HEK293 (cell line): ENCODE results near the gene FOXO3.

ENCODE experiments used
- HOXC10 ChIP-seq: sonication (generic); formaldehyde crosslinking; IDR thresholded peaks from 2 replicates; pipeline ENCODE4 v1.8.1; 2023; ENCODE audit warnings: mild to moderate bottlenecking, missing genetic modification reagents
- REPIN1 ChIP-seq: fragments of 450-650 bp; formaldehyde crosslinking; IDR thresholded peaks from 2 replicates; pipeline ENCODE4 v1.5.1; 2017; ENCODE audit warnings: missing biosample characterization, missing genetic modification characterization, low read depth
- SP3 ChIP-seq: fragments of 450-650 bp; formaldehyde crosslinking; IDR thresholded peaks from 2 replicates; pipeline ENCODE4 v1.5.1; 2016; ENCODE audit warnings: missing biosample characterization, missing genetic modification characterization
- ZBTB20 ChIP-seq: fragments of 450-650 bp; formaldehyde crosslinking; IDR thresholded peaks from 2 replicates; pipeline ENCODE4 v1.5.1; 2016; ENCODE audit warnings: missing biosample characterization, missing genetic modification characterization
- ZBTB48 ChIP-seq: fragments of 450-650 bp; formaldehyde crosslinking; IDR thresholded peaks from 2 replicates; pipeline ENCODE4 v1.5.1; 2016; ENCODE audit warnings: missing biosample characterization, missing genetic modification characterization
- ZFP3 ChIP-seq: fragments of 450-650 bp; formaldehyde crosslinking; IDR thresholded peaks from 2 replicates; pipeline ENCODE4 v1.5.1; 2016; ENCODE audit warnings: low read depth, missing biosample characterization, missing genetic modification characterization
- ZFP41 ChIP-seq: fragments of 450-650 bp; formaldehyde crosslinking; IDR thresholded peaks from 2 replicates; pipeline ENCODE4 v1.5.1; 2016; ENCODE audit warnings: missing biosample characterization, missing genetic modification characterization, borderline replicate concordance
- ZNF140 ChIP-seq: fragments of 450-650 bp; formaldehyde crosslinking; IDR thresholded peaks from 2 replicates; pipeline ENCODE4 v1.5.1; 2016; ENCODE audit warnings: missing biosample characterization, missing genetic modification characterization
- ZNF146 ChIP-seq: fragments of 450-650 bp; formaldehyde crosslinking; IDR thresholded peaks from 2 replicates; pipeline ENCODE4 v1.5.1; 2016; ENCODE audit warnings: missing biosample characterization, missing genetic modification characterization
- ZNF174 ChIP-seq: fragments of 450-650 bp; formaldehyde crosslinking; IDR thresholded peaks from 2 replicates; pipeline ENCODE4 v1.5.0; 2017; ENCODE audit warnings: missing biosample characterization, mild to moderate bottlenecking, missing genetic modification characterization
- ZNF202 ChIP-seq: fragments of 450-650 bp; formaldehyde crosslinking; IDR thresholded peaks from 2 replicates; pipeline ENCODE4 v1.5.1; 2016; ENCODE audit warnings: missing biosample characterization, missing genetic modification characterization, borderline replicate concordance
- ZNF214 ChIP-seq: fragments of 450-650 bp; formaldehyde crosslinking; IDR thresholded peaks from 2 replicates; pipeline ENCODE4 v1.5.1; 2017; ENCODE audit warnings: missing biosample characterization, mild to moderate bottlenecking, missing genetic modification characterization, borderline replicate concordance
- ZNF221 ChIP-seq: fragments of 450-650 bp; formaldehyde crosslinking; IDR thresholded peaks from 2 replicates; pipeline ENCODE4 v1.5.1; 2017; ENCODE audit warnings: missing biosample characterization, missing genetic modification characterization, borderline replicate concordance
- ZNF280C ChIP-seq: fragments of 450-650 bp; formaldehyde crosslinking; IDR thresholded peaks from 2 replicates; pipeline ENCODE4 v1.5.1; 2016; ENCODE audit warnings: missing biosample characterization, missing genetic modification characterization
- ZNF416 ChIP-seq: fragments of 450-650 bp; formaldehyde crosslinking; IDR thresholded peaks from 2 replicates; pipeline ENCODE4 v1.5.1; 2016; ENCODE audit warnings: missing biosample characterization, missing genetic modification characterization
- ZNF501 ChIP-seq: fragments of 450-650 bp; formaldehyde crosslinking; IDR thresholded peaks from 2 replicates; pipeline ENCODE4 v1.5.1; 2016; ENCODE audit warnings: missing biosample characterization, missing genetic modification characterization
- ZNF626 ChIP-seq: fragments of 450-650 bp; sonication (Bioruptor Pico); formaldehyde crosslinking; IDR thresholded peaks from 2 replicates; pipeline ENCODE4 v1.5.1; 2018; ENCODE audit warnings: missing biosample characterization, missing genetic modification characterization, inconsistent platforms
- ZNF658 ChIP-seq: fragments of 450-650 bp; formaldehyde crosslinking; IDR thresholded peaks from 2 replicates; pipeline ENCODE4; 2016; ENCODE audit warnings: missing biosample characterization, missing genetic modification characterization
- ZNF660 ChIP-seq: fragments of 450-650 bp; IDR thresholded peaks from 2 replicates; pipeline ENCODE4 v1.5.1; 2018; ENCODE audit warnings: missing biosample characterization, mild to moderate bottlenecking, missing genetic modification characterization
- ZNF701 ChIP-seq: fragments of 450-650 bp; formaldehyde crosslinking; IDR thresholded peaks from 2 replicates; pipeline ENCODE4 v1.5.1; 2016; ENCODE audit warnings: missing biosample characterization, missing genetic modification characterization
- ZNF830 ChIP-seq: fragments of 450-650 bp; IDR thresholded peaks from 2 replicates; pipeline ENCODE4 v1.5.0; 2018; ENCODE audit warnings: missing biosample characterization, missing genetic modification characterization, low read depth, mild to moderate bottlenecking, moderate library complexity
- ZNF843 ChIP-seq: fragments of 450-650 bp; formaldehyde crosslinking; IDR thresholded peaks from 2 replicates; pipeline ENCODE4 v1.5.1; 2016; ENCODE audit warnings: missing biosample characterization, missing genetic modification characterization
- ZSCAN30 ChIP-seq: fragments of 450-650 bp; IDR thresholded peaks from 2 replicates; pipeline ENCODE4 v1.5.1; 2018; ENCODE audit warnings: missing biosample characterization, mild to moderate bottlenecking, missing genetic modification characterization, moderate library complexity
- TF ChIP-seq, protein P1 (sequence below): fragments of 450-650 bp; formaldehyde crosslinking; IDR thresholded peaks from 2 replicates; pipeline ENCODE4 v1.5.1; 2016; ENCODE audit warnings: missing biosample characterization, missing genetic modification characterization
- TF ChIP-seq, protein P2 (sequence below): fragments of 450-650 bp; formaldehyde crosslinking; IDR thresholded peaks from 2 replicates; pipeline ENCODE4 v1.5.1; 2017; ENCODE audit warnings: missing biosample characterization, missing genetic modification characterization
- TF ChIP-seq, protein P3 (sequence below): fragments of 450-650 bp; formaldehyde crosslinking; conservative IDR thresholded peaks from 2 replicates; pipeline ENCODE4 v1.5.1; 2016; ENCODE audit warnings: low read depth, missing biosample characterization, missing genetic modification characterization
- TF ChIP-seq, protein P4 (sequence below): fragments of 450-650 bp; formaldehyde crosslinking; IDR thresholded peaks from 2 replicates; pipeline ENCODE4 v1.5.1; 2017; ENCODE audit warnings: missing biosample characterization, missing genetic modification characterization

The FOXO3 gene

GRCh38 chr6:108560463-108561308 is at the start of gene FOXO3 (continued):
- no peak for TF ChIP-seq ZNF280C (tag by site-specific recombination)
- TF ChIP-seq ZNF701 = no peak
- no peak for TF ChIP-seq ZNF140
- 0 out of 2 replicates have a peak, but pooled peaks have one; percentile 6 for TF ChIP-seq ZBTB48 (tag by site-specific recombination)
- peak; percentile 62 for TF ChIP-seq ZBTB20 (tag by site-specific recombination)
- no peak for TF ChIP-seq ZNF202 (tag by site-specific recombination)
- TF ChIP-seq ZSCAN30 (tag by site-specific recombination) = peak; percentile 33; the same call in 1 of the 2 replicates
- TF ChIP-seq ZFP3 = peak; percentile 2; the same call in 1 of the 2 replicates
- no peak for TF ChIP-seq ZNF174 (tag by site-specific recombination)
- no peak for TF ChIP-seq ZNF658
- TF ChIP-seq, protein P1, sequence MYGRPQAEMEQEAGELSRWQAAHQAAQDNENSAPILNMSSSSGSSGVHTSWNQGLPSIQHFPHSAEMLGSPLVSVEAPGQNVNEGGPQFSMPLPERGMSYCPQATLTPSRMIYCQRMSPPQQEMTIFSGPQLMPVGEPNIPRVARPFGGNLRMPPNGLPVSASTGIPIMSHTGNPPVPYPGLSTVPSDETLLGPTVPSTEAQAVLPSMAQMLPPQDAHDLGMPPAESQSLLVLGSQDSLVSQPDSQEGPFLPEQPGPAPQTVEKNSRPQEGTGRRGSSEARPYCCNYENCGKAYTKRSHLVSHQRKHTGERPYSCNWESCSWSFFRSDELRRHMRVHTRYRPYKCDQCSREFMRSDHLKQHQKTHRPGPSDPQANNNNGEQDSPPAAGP (tag by site-specific recombination) = peak; percentile 11; the same call in 1 of the 2 replicates
- TF ChIP-seq ZNF221 (tag by site-specific recombination) = no peak
- TF ChIP-seq ZNF416 (tag by site-specific recombination) = no peak
- TF ChIP-seq, protein P2, sequence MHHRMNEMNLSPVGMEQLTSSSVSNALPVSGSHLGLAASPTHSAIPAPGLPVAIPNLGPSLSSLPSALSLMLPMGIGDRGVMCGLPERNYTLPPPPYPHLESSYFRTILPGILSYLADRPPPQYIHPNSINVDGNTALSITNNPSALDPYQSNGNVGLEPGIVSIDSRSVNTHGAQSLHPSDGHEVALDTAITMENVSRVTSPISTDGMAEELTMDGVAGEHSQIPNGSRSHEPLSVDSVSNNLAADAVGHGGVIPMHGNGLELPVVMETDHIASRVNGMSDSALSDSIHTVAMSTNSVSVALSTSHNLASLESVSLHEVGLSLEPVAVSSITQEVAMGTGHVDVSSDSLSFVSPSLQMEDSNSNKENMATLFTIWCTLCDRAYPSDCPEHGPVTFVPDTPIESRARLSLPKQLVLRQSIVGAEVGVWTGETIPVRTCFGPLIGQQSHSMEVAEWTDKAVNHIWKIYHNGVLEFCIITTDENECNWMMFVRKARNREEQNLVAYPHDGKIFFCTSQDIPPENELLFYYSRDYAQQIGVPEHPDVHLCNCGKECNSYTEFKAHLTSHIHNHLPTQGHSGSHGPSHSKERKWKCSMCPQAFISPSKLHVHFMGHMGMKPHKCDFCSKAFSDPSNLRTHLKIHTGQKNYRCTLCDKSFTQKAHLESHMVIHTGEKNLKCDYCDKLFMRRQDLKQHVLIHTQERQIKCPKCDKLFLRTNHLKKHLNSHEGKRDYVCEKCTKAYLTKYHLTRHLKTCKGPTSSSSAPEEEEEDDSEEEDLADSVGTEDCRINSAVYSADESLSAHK (tag by site-specific recombination) = no peak
- no peak; the same call in 1 of the 2 replicates for TF ChIP-seq HOXC10 (CRISPR knock-in tag)
- no peak for TF ChIP-seq REPIN1 (tag by site-specific recombination)
- 0 out of 2 replicates have a peak, but pooled peaks have one; percentile 47 for TF ChIP-seq ZNF501 (tag by site-specific recombination)
- TF ChIP-seq, protein P3, sequence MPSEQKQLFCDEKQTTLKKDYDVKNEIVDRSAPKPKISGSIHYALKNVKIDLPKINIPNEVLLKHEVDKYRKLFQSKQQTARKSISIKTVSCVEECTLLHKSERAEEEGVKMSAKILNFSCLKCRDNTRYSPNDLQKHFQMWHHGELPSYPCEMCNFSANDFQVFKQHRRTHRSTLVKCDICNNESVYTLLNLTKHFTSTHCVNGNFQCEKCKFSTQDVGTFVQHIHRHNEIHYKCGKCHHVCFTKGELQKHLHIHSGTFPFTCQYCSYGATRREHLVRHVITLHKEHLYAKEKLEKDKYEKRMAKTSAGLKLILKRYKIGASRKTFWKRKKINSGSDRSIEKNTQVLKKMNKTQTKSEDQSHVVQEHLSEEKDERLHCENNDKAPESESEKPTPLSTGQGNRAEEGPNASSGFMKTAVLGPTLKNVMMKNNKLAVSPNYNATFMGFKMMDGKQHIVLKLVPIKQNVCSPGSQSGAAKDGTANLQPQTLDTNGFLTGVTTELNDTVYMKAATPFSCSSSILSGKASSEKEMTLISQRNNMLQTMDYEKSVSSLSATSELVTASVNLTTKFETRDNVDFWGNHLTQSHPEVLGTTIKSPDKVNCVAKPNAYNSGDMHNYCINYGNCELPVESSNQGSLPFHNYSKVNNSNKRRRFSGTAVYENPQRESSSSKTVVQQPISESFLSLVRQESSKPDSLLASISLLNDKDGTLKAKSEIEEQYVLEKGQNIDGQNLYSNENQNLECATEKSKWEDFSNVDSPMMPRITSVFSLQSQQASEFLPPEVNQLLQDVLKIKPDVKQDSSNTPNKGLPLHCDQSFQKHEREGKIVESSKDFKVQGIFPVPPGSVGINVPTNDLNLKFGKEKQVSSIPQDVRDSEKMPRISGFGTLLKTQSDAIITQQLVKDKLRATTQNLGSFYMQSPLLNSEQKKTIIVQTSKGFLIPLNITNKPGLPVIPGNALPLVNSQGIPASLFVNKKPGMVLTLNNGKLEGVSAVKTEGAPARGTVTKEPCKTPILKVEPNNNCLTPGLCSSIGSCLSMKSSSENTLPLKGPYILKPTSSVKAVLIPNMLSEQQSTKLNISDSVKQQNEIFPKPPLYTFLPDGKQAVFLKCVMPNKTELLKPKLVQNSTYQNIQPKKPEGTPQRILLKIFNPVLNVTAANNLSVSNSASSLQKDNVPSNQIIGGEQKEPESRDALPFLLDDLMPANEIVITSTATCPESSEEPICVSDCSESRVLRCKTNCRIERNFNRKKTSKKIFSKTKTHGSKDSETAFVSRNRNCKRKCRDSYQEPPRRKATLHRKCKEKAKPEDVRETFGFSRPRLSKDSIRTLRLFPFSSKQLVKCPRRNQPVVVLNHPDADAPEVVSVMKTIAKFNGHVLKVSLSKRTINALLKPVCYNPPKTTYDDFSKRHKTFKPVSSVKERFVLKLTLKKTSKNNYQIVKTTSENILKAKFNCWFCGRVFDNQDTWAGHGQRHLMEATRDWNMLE (tag by site-specific recombination) = no peak
- no peak for TF ChIP-seq ZNF830 (tag by site-specific recombination)
- no peak for TF ChIP-seq ZNF146 (tag by site-specific recombination)
- TF ChIP-seq ZFP41 = no peak
- TF ChIP-seq ZNF214 (tag by site-specific recombination) = no peak
- TF ChIP-seq ZNF626 (tag by site-specific recombination) = no peak
- TF ChIP-seq ZNF843 = peak; percentile 47; the same call in 1 of the 2 replicates
- TF ChIP-seq, protein P4, sequence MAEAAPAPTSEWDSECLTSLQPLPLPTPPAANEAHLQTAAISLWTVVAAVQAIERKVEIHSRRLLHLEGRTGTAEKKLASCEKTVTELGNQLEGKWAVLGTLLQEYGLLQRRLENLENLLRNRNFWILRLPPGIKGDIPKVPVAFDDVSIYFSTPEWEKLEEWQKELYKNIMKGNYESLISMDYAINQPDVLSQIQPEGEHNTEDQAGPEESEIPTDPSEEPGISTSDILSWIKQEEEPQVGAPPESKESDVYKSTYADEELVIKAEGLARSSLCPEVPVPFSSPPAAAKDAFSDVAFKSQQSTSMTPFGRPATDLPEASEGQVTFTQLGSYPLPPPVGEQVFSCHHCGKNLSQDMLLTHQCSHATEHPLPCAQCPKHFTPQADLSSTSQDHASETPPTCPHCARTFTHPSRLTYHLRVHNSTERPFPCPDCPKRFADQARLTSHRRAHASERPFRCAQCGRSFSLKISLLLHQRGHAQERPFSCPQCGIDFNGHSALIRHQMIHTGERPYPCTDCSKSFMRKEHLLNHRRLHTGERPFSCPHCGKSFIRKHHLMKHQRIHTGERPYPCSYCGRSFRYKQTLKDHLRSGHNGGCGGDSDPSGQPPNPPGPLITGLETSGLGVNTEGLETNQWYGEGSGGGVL = peak; percentile 72
- TF ChIP-seq ZNF660 (tag by site-specific recombination) = peak; percentile 65
- TF ChIP-seq SP3 (tag by site-specific recombination) = peak; percentile 65
